ENCODE data around the gene CNTRL.

DNA sequence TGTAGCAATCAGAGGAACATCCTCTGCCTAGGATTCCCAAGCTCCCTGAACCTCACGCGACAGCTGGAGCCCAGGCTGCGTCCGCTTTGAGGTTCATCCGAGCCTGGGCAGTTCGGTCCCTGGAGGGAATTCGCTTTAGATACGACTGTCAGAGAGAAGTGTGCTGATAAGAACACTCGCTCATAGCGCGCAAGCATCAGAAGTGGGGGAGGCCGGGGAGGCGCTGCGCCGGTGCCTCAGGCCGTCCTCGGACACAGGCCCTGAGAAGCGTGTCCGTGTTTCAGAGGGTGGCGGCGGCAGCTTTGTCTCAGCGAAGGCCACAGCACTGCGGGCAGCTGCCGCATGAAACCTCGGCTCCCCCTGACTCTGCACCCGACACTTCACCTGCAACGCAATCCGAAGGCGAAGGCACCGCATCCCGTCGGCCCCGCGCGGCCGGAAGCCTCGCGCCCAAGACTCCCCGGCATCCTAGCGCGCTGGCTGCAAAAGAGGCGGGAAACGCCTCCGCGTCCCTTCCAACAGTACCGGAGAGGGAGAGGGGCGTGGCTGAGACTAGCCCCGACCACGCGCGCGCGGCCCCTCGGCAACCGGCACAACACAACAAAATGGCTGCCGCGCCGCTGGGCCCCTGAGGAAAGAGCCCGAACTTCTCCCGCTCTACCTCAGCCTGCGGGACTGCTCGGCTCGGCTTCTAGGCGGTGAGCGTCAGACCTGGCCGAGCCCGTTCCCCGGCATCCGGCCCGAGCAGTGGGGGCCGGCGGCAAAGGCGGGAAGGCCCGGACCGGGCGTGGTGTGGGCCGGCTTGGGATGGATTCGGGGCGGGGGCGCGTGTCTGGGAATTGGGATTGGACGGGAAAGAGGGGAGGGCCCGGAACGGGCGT, at the start of gene CNTRL:
- TF ChIP-seq SUZ12 (IDR thresholded peaks at IDR 0.05; ENCODE audit: extremely low read depth, insufficient read depth, insufficient read length) (no peak), YY1 (IDR thresholded peaks at IDR 0.05; ENCODE audit: insufficient read depth, insufficient read length) (peak; percentile 72), ZNF274 (IDR thresholded peaks at IDR 0.05; ENCODE audit: low read depth, low read length) (no peak)
